Upper lobe of left lung (tissue), 6 donors: ENCODE results near the gene CASP12. TPM values are rescaled to one million over a fixed set of nuclear protein-coding genes. Genes with fewer than 3 reads are reported as not detected.

Experiments
- ATAC-seq, 2 donors: fragments of 200-7000 bp; cut with Tn5 transposase; one replicate each; pipeline ENCODE4 v1.9.1; 2022; ENCODE audit warnings: mild to moderate bottlenecking in 2 of 2, moderate library complexity in 2 of 2; ENCODE audit not compliant: low FRiP score in 2 of 2
- DNase-seq, 2 donors: peaks; one replicate each; pipeline ENCODE4 v3.0.0-alpha.2; 2019 to 2020
- H3K27ac ChIP-seq, 4 donors: fragments of 200-600 bp; sonication (generic); one replicate each; pipeline ENCODE4 v1.5.1; 2016 to 2019
- H3K27me3 ChIP-seq, 4 donors: fragments of 200-600 bp; sonication (generic); one replicate each; pipeline ENCODE4 v1.5.1; 2017 to 2019
- H3K36me3 ChIP-seq, 4 donors: fragments of 200-600 bp; sonication (generic); one replicate each; pipeline ENCODE4 v1.5.1; 2016 to 2019
- H3K4me1 ChIP-seq, 4 donors: fragments of 200-600 bp; sonication (generic); one replicate each; pipeline ENCODE4 v1.5.1; 2018 to 2019
- H3K4me3 ChIP-seq, 4 donors: fragments of 200-600 bp; sonication (generic); one replicate each; pipeline ENCODE4 v1.5.1; 2017 to 2019; ENCODE audit warnings: mild to moderate bottlenecking in 2 of 4, moderate library complexity in 1 of 4
- H3K9me3 ChIP-seq, 4 donors: fragments of 200-600 bp; sonication (generic); one replicate each; pipeline ENCODE4 v1.5.1; 2018 to 2019
- CTCF ChIP-seq, 6 experiments: fragments of 450-650 bp in 4 of 6; fragments of 200-600 bp in 2 of 6; sonication (generic) in 2 of 6; IDR thresholded peaks; one replicate each; pipeline ENCODE4 v1.5.1; 2016 to 2019; ENCODE audit warnings: antibody characterized with exemption in 6 of 6
- EP300 ChIP-seq, 4 donors: sonication (generic); formaldehyde crosslinking; IDR thresholded peaks; one replicate each; pipeline ENCODE4 v1.5.1; 2017; ENCODE audit warnings: antibody characterized with exemption in 4 of 4, control low read depth in 2 of 4
- POLR2A ChIP-seq, 4 donors: fragments of 450-650 bp; IDR thresholded peaks; one replicate each; pipeline ENCODE4 v1.5.1; 2016 to 2017; ENCODE audit warnings: antibody characterized with exemption in 4 of 4, mild to moderate bottlenecking in 2 of 4
- POLR2AphosphoS5 ChIP-seq, 2 donors: sonication (generic); formaldehyde crosslinking; IDR thresholded peaks; one replicate each; pipeline ENCODE4 v1.5.1; 2017; ENCODE audit warnings: antibody characterized with exemption in 2 of 2
- WGBS, 2 donors: methylation state at CpG; one replicate each; pipeline ENCODE4 v1.1.5; 2017 to 2018; 5-methylcytosine and 5-hydroxymethylcytosine counted together
- total RNA-seq, 6 donors: library from RNA; depleted of rRNA in 4 of 6; stranded (reverse); fragments of >200 nt in 4 of 6; gene quantifications; one replicate each; pipeline versions ENCODE4 v1.1.0 to v1.2.1, GENCODE V29; 2016 to 2021
- donor health status: DM: no; HTN: no; CAD: no; lungs with moderate emphysema.
- donor health status: DM: no; HTN: yes; CAD: no; lungs with severe emphysema.

CASP12 gene
- total RNA-seq, 6 donors from 2014 or later, result 0.91 to 9.5 (median 1.4) TPM

GRCh38 chr11:104873252-104873651 lies 25.0 kb downstream of the CASP12 start:
- ATAC-seq (no peak), DNase-seq (peak in 1 of 2 donors; percentile 1)
- no peaks in the 10 kb centered on the region for H3K4me1 ChIP-seq
- no peaks in the 10 kb centered on the region for H3K9me3 ChIP-seq
- 81 to 82% methylated on average over 8 of the region's 8 CpGs for WGBS, 2 donors
- H3K4me3 ChIP-seq, result no peak overlapping the region
- no peak overlapping the region for H3K27ac ChIP-seq
- no peaks in the 10 kb centered on the region for H3K27me3 ChIP-seq
- H3K36me3 ChIP-seq, result no peaks in the 10 kb centered on the region
- no peak for TF ChIP-seq POLR2A (IDR thresholded peaks at IDR 0.05)

GRCh38 chr11:104872393-104872792 lies 25.9 kb downstream of the CASP12 start:
- no peak overlapping the region for H3K27ac ChIP-seq
- ATAC-seq (no peak), DNase-seq (no peak)
- no peak for TF ChIP-seq POLR2AphosphoS5 (IDR thresholded peaks at IDR 0.05)
- TF ChIP-seq POLR2A (IDR thresholded peaks at IDR 0.05), result no peak
- TF ChIP-seq EP300 (IDR thresholded peaks at IDR 0.05), result no peak
- TF ChIP-seq CTCF (IDR thresholded peaks at IDR 0.05), result no peak
- no peaks in the 10 kb centered on the region for H3K4me1 ChIP-seq
- H3K27me3 ChIP-seq, result no peaks in the 10 kb centered on the region
- H3K4me3 ChIP-seq, result no peak overlapping the region
- no peaks in the 10 kb centered on the region for H3K36me3 ChIP-seq
- no peaks in the 10 kb centered on the region for H3K9me3 ChIP-seq
- WGBS, 2 donors, result 71 to 75% methylated on average over 3 of the region's 3 CpGs

GRCh38 chr11:104870910-104871309 lies 27.4 kb downstream of the CASP12 start:
- Histone ChIP-seq H3K9me3 (no peaks in the 10 kb centered on the region), H3K27ac (no peak overlapping the region), H3K4me3 (no peak overlapping the region), H3K36me3 (no peaks in the 10 kb centered on the region), H3K4me1 (no peaks in the 10 kb centered on the region), H3K27me3 (no peaks in the 10 kb centered on the region)
- TF ChIP-seq EP300 (IDR thresholded peaks at IDR 0.05) (no peak), CTCF (IDR thresholded peaks at IDR 0.05) (no peak), POLR2AphosphoS5 (IDR thresholded peaks at IDR 0.05) (no peak), POLR2A (IDR thresholded peaks at IDR 0.05) (no peak)
- DNase-seq, result no peak
- no peak for ATAC-seq

- no peaks in the 10 kb centered on the region for H3K27me3 ChIP-seq
- WGBS, 2 donors, result 87 to 88% methylated on average over 2 of the region's 2 CpGs
- no peak for TF ChIP-seq POLR2AphosphoS5 (IDR thresholded peaks at IDR 0.05)
- H3K9me3 ChIP-seq, result no peaks in the 10 kb centered on the region
- ATAC-seq, result no peak
- no peak for DNase-seq
- H3K4me1 ChIP-seq, result no peaks in the 10 kb centered on the region
- H3K27ac ChIP-seq, result no peak overlapping the region
- H3K4me3 ChIP-seq, result no peak overlapping the region
- H3K36me3 ChIP-seq, result no peaks in the 10 kb centered on the region
These were observed 31.4 kb downstream of the CASP12 start for GRCh38 chr11:104866815-104867214.

GRCh38 chr11:104858882-104859775 lies 39.1 kb downstream of the CASP12 start:
- ATAC-seq (peak in 1 of 2 donors; percentile 19), DNase-seq (no peak)
- H3K36me3 ChIP-seq, result no peaks in the 10 kb centered on the region
- no peaks in the 10 kb centered on the region for H3K9me3 ChIP-seq
- H3K4me3 ChIP-seq, result no peak overlapping the region
- no peak overlapping the region for H3K27ac ChIP-seq
- H3K4me1 ChIP-seq, result no peaks in the 10 kb centered on the region
- TF ChIP-seq EP300 (IDR thresholded peaks at IDR 0.05) (no peak), POLR2A (IDR thresholded peaks at IDR 0.05) (no peak), CTCF (IDR thresholded peaks at IDR 0.05) (no peak), POLR2AphosphoS5 (IDR thresholded peaks at IDR 0.05) (no peak)
- WGBS, 2 donors, result 83 to 86% methylated on average over 7 of the region's 7 CpGs
- H3K27me3 ChIP-seq, result no peaks in the 10 kb centered on the region

GRCh38 chr11:104856607-104857006 lies 41.7 kb downstream of the CASP12 start:
- no peaks in the 10 kb centered on the region for H3K4me1 ChIP-seq
- H3K27me3 ChIP-seq, result no peaks in the 10 kb centered on the region
- H3K4me3 ChIP-seq, result no peak overlapping the region
- no peak overlapping the region for H3K27ac ChIP-seq
- DNase-seq (no peak), ATAC-seq (peak in 1 of 2 donors; percentile 47)
- H3K36me3 ChIP-seq, result no peaks in the 10 kb centered on the region
- no peaks in the 10 kb centered on the region for H3K9me3 ChIP-seq
- TF ChIP-seq EP300 (IDR thresholded peaks at IDR 0.05) (no peak), POLR2A (IDR thresholded peaks at IDR 0.05) (no peak), POLR2AphosphoS5 (IDR thresholded peaks at IDR 0.05) (no peak), CTCF (IDR thresholded peaks at IDR 0.05) (no peak)
